ENCODE results near the gene CHST8. TPM values are rescaled to one million over a fixed set of nuclear protein-coding genes. Genes with fewer than 3 reads are reported as not detected.

The CHST8 gene
- total and polyA plus RNA-seq, 2 of the 13 experiments (the other 11 are each of a cell fraction or from before 2014, with no cell fraction given), result not detected

DNA sequence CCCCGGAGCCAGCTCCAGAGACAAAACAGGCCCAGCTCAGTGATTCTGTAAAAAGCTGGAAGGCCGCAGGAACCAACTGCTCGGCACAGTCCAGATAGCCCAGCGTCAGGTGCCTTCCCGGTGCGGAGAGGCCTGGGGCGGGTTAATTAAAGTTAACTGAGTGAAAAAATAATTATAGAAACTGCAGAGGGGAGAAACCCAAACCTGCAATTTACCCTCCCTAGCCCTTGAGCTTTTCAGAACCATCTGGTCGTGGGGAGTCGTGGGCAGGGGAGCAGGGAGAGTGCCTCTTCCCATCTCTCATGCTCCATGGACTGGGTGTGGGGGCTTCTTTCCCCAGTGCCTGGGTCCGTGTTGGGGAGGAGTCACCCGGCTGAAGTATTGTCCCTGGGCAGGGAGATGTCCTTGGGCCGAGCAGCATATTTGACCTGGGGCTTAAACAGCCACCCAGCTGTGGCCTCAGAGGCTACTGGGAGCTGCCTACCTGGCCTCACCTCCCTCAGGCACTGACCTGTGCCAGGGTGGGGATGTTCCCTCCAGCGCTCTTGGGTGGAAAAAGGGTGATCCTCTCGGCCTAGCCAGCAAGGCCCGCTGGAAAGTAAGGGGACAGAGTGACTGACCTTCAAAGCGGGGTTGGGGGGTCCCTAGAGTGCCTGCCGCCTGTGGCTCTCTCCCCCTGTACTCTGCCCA lies 65.9 kb downstream of the CHST8 start (continued):
- TF ChIP-seq SETDB1 (CRISPR knock-in tag; IDR thresholded peaks at IDR 0.05; ENCODE audit: borderline replicate concordance), result no peak
- no peak for TF ChIP-seq ZNF678 (CRISPR knock-in tag; IDR thresholded peaks at IDR 0.05)
- TF ChIP-seq, protein P1, sequence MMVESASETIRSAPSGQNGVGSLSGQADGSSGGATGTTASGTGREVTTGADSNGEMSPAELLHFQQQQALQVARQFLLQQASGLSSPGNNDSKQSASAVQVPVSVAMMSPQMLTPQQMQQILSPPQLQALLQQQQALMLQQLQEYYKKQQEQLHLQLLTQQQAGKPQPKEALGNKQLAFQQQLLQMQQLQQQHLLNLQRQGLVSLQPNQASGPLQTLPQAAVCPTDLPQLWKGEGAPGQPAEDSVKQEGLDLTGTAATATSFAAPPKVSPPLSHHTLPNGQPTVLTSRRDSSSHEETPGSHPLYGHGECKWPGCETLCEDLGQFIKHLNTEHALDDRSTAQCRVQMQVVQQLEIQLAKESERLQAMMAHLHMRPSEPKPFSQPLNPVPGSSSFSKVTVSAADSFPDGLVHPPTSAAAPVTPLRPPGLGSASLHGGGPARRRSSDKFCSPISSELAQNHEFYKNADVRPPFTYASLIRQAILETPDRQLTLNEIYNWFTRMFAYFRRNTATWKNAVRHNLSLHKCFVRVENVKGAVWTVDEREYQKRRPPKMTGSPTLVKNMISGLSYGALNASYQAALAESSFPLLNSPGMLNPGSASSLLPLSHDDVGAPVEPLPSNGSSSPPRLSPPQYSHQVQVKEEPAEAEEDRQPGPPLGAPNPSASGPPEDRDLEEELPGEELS (CRISPR knock-in tag; IDR thresholded peaks at IDR 0.05), result no peak
- TF ChIP-seq ZNF256 (CRISPR knock-in tag; conservative IDR thresholded peaks at IDR 0.05), result no peak

DNA sequence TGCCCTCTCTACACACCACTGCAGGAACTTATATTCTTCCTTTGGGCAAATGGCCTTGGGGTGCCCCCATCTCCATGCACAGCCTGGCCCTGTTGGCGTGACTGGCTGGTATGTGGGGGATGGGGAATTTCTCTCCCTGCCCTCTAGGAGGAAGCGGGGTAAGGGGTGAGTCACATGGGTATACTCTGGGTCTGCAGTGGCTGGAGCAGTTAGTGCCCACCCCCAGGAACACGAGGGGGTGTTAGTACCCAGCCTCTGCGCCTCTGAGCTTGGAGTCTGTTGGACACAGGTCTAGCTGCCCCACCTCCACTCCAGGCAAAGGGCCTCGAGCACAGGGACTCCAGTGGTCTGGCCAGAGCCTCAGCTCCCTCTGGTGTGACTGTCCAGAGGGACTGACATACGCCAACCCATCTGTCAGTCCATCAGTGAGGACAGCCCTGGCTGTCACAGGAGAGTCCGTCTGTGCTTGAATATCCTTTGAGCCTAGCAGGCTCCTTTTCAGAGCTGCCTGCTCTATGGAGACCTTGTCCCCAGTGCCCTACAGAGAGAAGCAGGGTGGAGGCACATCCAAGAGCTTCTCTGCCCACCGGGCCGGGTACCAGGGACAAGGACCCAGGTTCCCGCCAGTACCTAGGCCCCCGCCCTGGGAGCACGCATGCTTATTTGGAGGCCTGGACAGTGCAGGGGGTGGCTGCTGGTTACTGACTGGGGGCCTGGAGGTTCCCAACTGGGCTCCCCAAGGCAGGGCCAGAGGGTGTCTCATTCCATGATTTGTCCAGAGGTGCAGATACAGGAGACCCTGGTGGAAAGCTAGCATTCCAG lies 66.6 kb downstream of the CHST8 start:
- no peaks in the 10 kb centered on the region for H3K36me3 ChIP-seq (replicated peaks in 1 of 2; ENCODE audit: control insufficient read depth in 1 of 2, insufficient read depth in 2 of 2, low read length in 2 of 2)
- no peak overlapping the region for H3K27ac ChIP-seq (ENCODE audit: extremely low read length, insufficient read depth, low read length)
- DNase-seq (ENCODE audit: low spot score), result no peak
- no peak; the same call in 2 of the 3 replicates for ATAC-seq
- no CpG with 5 or more reads among the region's 12 CpGs for WGBS (ENCODE audit: low lambda C conversion rate)
- H3K4me2 ChIP-seq (ENCODE audit: low read depth, low read length), result no peak overlapping the region
- no peaks in the 10 kb centered on the region for H3K4me1 ChIP-seq (ENCODE audit: insufficient read depth, low read length)
- CTCF ChIA-PET (ENCODE audit: low intra/inter-chr PET ratio, low total read pairs), result no interaction called here
- TF ChIP-seq ZNF709 (CRISPR knock-in tag; IDR thresholded peaks at IDR 0.05) (no peak), SIX4 (CRISPR knock-in tag; IDR thresholded peaks at IDR 0.05) (no peak), TMF1 (CRISPR knock-in tag; IDR thresholded peaks at IDR 0.05; ENCODE audit: low read depth) (no peak), CBFB (CRISPR knock-in tag; IDR thresholded peaks at IDR 0.05) (no peak), ETV6 (CRISPR knock-in tag; conservative IDR thresholded peaks at IDR 0.05) (no peak), TCF7L2 (IDR thresholded peaks at IDR 0.05; ENCODE audit: low read depth, low read length) (no peak), ZNF33B (CRISPR knock-in tag; IDR thresholded peaks at IDR 0.05) (no peak)
- BruUV-seq (replicated peaks), result no TSS peak
- intact Hi-C loops (cut with micrococcal nuclease; ENCODE audit: unreplicated experiment), result no loop called here
- in situ Hi-C loops (cut with HindIII; ENCODE audit: extremely low pct_ligation_motif_present, low pct_unique_long_range_greater_than_20kb), result no loop called here
- FAIRE-seq, result no peak
- H4K20me1 ChIP-seq (ENCODE audit: insufficient read depth, low read length), result peaks cover 8% of the 10 kb centered on the region; the same call in 1 of the 2 replicates
- H3K27me3 ChIP-seq (ENCODE audit: control insufficient read depth in 1 of 2, insufficient read depth in 2 of 2, low read length in 2 of 2), result peaks cover 3 to 39% of the 10 kb centered on the region in 2 experiments; a peak in 3 of 5 replicates
- POLR2A ChIA-PET, result no interaction called here
- H3K9me3 ChIP-seq (ENCODE audit: low read length), result no peaks in the 10 kb centered on the region
- H3K79me2 ChIP-seq (ENCODE audit: insufficient read depth, low read length), result no peaks in the 10 kb centered on the region
- no peak overlapping the region for H3K4me3 ChIP-seq (replicated peaks in 1 of 3; ENCODE audit: insufficient read depth in 1 of 3, low read depth in 2 of 3, low read length in 3 of 3)
- no peak overlapping the region for H2AFZ ChIP-seq (ENCODE audit: low read length)
- H3K9ac ChIP-seq (ENCODE audit: insufficient read depth, low read depth, low read length), result no peak overlapping the region

Data from HepG2 (cell line).